ENCODE data around the gene GOLT1A.

Gene GOLT1A

DNA sequence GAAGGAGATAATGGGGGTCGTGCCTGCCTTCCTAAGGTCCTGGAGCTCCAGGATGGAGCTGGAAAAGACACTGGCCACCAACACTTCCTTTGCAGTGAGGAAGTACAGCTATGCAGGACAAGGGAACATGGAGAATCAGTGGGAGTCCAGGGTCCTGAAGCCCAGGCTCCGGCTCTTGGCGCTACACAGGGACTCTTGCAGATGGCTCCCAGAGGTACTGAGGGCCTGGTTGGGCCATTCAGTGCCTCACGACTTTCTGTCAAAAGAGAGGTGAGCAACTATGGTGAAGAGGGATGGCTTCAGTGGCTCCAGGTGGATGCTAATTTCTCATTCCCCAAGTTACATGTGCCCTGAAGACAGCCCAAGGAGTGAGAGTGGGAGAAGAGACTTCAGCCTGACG is 60.1 kb downstream of the GOLT1A start:
- DNase-seq = no peak

DNA sequence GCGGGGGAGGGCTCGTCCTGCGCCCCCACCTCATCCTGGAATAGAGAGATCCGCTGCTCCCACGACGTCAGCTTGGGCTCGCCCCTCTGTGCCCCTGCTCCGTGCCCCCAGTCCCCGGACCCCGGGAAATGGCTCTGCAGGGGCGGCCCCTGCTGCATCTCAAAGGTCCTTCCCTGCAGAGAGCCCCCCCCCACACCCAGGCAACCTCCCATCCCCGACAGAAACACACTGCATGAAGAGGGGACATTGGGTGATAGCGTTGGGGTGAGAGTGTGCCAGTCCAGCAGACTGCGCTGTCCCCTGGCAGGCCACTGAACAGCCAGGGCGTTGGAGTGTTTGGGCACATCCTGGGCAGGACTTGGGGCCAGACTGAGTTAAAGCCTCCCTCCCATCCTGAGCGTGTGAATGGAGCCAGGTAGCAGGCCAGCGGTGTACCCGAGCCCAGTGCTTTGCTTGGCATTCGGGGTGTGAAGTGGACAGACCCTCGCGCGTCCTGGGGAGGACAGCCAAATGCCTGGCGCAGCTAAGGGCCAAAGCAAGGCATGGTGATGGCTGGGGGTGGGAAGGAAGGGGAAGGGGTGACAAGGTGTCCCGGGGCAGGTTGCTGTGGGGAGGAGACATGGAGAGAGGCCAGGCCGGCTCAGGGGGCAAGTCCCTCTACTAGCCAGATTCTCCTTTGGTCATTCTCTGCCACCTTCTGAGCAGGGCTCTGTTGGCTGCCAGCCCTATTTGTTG is 61.3 kb downstream of the GOLT1A start:
- no peak for DNase-seq

DNA sequence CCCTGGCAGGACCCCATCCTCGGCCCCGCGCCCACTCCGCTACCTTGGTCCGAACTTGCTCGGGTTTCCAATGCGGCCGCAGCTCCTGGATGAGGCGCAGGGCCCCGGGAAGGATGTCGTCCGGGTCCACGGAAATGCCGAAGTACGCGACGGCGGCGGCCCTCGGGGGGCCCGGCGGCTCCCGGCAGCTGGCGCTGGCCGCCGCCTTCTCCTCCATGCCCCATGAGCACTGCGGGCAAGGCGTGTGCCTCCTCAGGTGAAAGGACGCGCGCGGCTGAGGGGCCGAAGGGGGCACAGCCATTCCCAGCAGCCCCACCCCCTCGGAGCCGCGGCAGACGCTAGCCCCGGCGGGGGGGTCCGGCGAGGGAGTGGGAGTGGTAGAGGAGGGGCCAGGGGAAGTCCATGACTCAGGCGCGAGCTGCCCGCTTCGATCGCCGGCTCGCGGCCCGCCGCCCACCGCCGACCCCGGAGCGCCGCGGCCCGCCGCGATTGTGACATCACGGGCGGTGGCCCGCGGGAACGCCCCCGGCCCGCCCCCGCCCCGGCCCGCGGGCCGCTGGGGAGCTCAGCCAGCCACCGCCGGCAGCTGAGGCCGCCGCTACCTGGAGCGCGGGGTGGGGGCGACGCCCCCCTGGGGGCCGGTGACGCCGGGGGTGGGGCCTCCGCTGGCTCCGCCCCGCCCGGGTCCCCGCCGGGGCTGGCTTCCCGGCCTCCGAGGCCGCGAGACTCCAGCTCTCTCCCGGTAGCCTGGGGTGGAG is 62.1 kb downstream of the GOLT1A start, which contains the start of gene ETNK2:
Gene ETNK2, minus strand, starts transcription at position 493 of the 758 bp plus-strand sequence. Its CDS starts 192 bp downstream, at position 301.
- DNase-seq = peak in 2 of 4 experiments; percentile 33 to 57

DNA sequence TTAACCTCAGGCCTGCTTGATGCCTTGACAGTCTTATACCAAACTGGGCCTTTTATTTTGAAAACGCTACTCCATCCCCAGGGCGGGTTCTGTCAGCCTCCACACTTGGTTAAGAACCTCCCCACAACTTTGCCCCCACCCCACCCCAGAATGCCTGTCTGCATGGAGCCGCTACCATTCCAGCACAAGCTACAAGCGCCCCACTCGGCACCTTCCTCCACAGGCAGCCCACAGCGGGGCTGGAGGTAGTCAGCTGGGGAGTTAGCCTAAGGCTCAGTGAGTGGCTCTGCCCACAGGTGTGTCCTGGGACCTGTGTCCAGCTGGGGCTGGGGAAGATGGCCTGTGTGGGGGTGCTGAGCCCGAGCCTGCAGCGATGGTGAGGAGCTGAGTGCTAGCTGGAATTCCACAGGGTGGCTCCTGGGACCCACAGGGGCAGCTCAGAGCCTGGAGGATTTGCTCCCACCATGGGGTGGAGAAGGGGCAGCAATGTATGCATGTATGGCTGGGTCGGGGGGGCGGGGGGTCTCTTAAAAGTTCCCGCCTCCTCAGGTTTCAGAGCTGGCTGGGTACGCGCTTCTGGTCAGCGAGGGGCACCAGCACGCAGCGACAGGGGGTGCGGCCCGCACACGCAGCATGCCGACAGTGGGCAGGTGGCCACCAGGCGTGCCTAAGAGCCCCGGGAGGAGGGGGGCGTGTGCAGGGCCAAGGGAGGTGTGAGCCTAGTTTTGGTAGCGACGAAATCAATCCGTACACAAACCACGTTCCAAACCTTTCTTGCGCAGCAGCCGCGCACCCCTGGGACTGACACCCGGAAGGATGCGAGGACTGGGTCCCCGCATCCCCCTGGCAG is 62.9 kb downstream of the GOLT1A start:
- DNase-seq = peak in 1 of 4 experiments; percentile 8

DNA sequence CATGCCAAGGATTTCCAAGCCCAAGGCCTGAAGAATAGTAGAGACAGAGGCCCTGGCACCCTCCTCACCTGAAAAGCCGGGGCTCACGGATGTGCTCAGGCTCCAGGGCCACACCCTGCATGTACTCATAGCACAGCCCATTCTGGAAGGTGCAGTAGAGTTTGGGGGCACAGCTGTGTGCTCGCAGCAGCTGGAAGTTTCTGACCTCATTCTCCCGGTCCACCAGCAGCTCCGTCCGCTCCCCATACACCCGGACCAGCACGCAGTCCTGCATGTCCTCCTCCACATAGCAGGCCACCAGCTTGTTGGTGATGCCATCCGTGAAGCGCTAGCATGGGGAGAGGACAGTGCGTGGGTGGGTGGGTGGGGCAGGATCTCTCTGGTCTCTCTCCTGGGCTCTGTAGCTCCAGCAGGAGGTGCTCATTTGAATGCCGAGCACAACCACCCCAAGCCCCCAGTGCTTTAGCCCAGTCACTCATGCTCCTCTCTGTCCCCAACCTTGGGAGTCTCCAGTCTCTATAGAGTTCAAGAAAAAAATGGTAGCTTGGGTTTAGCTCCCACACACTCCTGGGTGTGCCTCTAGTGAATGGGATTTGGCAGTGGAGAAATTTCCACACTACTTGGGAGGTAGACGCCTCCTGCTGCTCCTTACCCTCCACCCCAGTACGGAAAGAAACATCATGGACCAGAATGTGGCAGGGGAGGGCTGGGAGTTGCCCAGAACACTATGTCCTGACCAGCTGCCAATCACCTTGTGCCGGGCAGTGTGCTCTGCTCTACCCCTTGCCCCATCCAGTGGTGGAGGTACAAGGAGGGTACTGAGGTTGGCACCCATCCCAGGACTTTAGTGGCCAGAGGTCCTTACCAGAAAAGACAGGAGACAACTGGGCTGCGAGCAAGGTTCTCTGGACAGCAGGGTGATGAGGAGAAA is 63.9 kb downstream of the GOLT1A start:
- DNase-seq = no peak

DNA sequence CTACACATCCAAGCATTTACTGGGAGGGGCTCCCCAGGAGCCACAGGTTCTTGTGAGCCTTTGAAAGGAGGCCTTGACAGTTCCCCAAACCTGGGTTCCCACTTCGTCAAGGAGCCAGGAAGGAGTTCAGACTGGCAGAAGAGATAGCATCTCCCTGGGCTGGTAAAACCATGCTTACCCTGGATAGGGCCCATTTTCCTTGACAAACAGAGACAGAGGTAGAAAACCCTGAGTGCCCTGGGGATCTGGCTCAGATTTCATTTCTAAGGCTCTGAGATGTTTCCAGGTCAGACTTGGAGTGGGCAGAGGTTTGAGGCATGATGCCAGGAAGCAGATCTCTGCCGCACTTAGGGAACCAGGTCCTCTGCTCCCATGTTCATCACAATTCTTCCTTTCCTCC is 64.7 kb downstream of the GOLT1A start:
- no peak for DNase-seq
